Breast epithelium (tissue), 4 donors: ENCODE measurements around the gene SLC6A17. TPM values are rescaled to one million over a fixed set of nuclear protein-coding genes. Genes with fewer than 3 reads are reported as not detected.

Experiments used
- DNase-seq, 2 donors: peaks; one replicate each; pipeline ENCODE4 v3.0.0-alpha.2; 2019; ENCODE audit warnings: low spot score in 2 of 2
- H3K27ac ChIP-seq, 2 donors: fragments of 200-600 bp; sonication (generic) in 1 of 2; one replicate each; pipeline ENCODE4 v1.5.1; 2016 to 2019; ENCODE audit warnings: mild to moderate bottlenecking in 1 of 2
- H3K27me3 ChIP-seq, 2 donors: fragments of 200-600 bp; sonication (generic) in 1 of 2; one replicate each; pipeline versions ENCODE4 v1.5.1 to v1.6.0; 2017 to 2019; ENCODE audit warnings: control low read depth in 1 of 2, mild to moderate bottlenecking in 1 of 2
- H3K36me3 ChIP-seq: fragments of 200-600 bp; one replicate; pipeline ENCODE4 v1.5.1; 2019
- H3K4me1 ChIP-seq, 2 donors: fragments of 200-600 bp; sonication (generic); one replicate each; pipeline ENCODE4 v1.5.1; 2016 to 2019; ENCODE audit warnings: control low read depth in 1 of 2
- H3K4me3 ChIP-seq, 3 donors: fragments of 200-600 bp; sonication (generic); 1 replicate in 2 of 3; 2 replicates in 1 of 3; pipeline ENCODE4 v1.5.1; 2016 to 2019; ENCODE audit warnings: mild to moderate bottlenecking in 3 of 3, moderate library complexity in 2 of 3
- H3K9me3 ChIP-seq, 2 donors: fragments of 200-600 bp; sonication (generic) in 1 of 2; one replicate each; pipeline ENCODE4 v1.5.1; 2016 to 2019; ENCODE audit warnings: control low read depth in 1 of 2
- CTCF ChIP-seq, 3 donors: fragments of 450-650 bp; IDR thresholded peaks; one replicate each; pipeline ENCODE4 v1.5.1; 2016 to 2017; ENCODE audit warnings: antibody characterized with exemption in 3 of 3, mild to moderate bottlenecking in 3 of 3, moderate library complexity in 3 of 3
- POLR2A ChIP-seq: fragments of 450-650 bp; IDR thresholded peaks from one replicate; pipeline ENCODE4 v1.6.1; 2016; ENCODE audit warnings: antibody characterized with exemption, mild to moderate bottlenecking, moderate library complexity
- POLR2AphosphoS5 ChIP-seq, 3 donors: sonication (generic); formaldehyde crosslinking; IDR thresholded peaks; one replicate each; pipeline ENCODE4 v1.6.1; 2017; ENCODE audit warnings: antibody characterized with exemption in 3 of 3
- intact Hi-C: fragments of 100-400 bp; cut with DNase I; formaldehyde crosslinking; loops from one replicate; pipeline ENCODE4 v1.15.1; 2023; ENCODE audit warnings: low total_unique reads
- total RNA-seq, 3 donors: library from RNA; depleted of rRNA; stranded (reverse); fragments of >200 nt; gene quantifications; one replicate each; pipeline ENCODE4 v1.1.0, GENCODE V29; 2016

The SLC6A17 gene
- total RNA-seq, 3 donors from 2014 or later = under 0.01 to 0.29 (median under 0.01) TPM

GRCh38 chr1:110213143-110213540 lies 62.8 kb downstream of the SLC6A17 start:
- Histone ChIP-seq H3K9me3 (no peaks in the 10 kb centered on the region), H3K4me1 (peaks cover 3 to 28% of the 10 kb centered on the region in 2 donors), H3K36me3 (no peaks in the 10 kb centered on the region), H3K27me3 (no peaks in the 10 kb centered on the region), H3K4me3 (no peak overlapping the region), H3K27ac (peak overlapping the region; percentile 50 to 75)
- no peak for DNase-seq
- intact Hi-C loops = loop anchor here (1.0 kb wide), 1 partner anchor 94 kb away; no protein-coding TSS in a partner anchor
- TF ChIP-seq CTCF (IDR thresholded peaks at IDR 0.05) (no peak), POLR2A (no peak), POLR2AphosphoS5 (IDR thresholded peaks at IDR 0.05) (no peak)

GRCh38 chr1:110214454-110215404 lies 64.4 kb downstream of the SLC6A17 start:
- Histone ChIP-seq H3K9me3 (no peaks in the 10 kb centered on the region), H3K4me1 (peaks cover 3 to 28% of the 10 kb centered on the region in 2 donors), H3K27me3 (no peaks in the 10 kb centered on the region), H3K4me3 (peak overlapping the region in 1 of 3 donors; percentile 29), H3K27ac (peak overlapping the region; percentile 72 to 75), H3K36me3 (no peaks in the 10 kb centered on the region)
- intact Hi-C loops = no loop called here
- TF ChIP-seq POLR2AphosphoS5 (IDR thresholded peaks at IDR 0.05) (no peak), POLR2A (no peak)
- DNase-seq = no peak

- no peaks in the 10 kb centered on the region for H3K27me3 ChIP-seq
- no peak for DNase-seq
- H3K9me3 ChIP-seq = no peaks in the 10 kb centered on the region
- no peaks in the 10 kb centered on the region for H3K36me3 ChIP-seq
- no peak for TF ChIP-seq POLR2AphosphoS5 (IDR thresholded peaks at IDR 0.05)
- TF ChIP-seq CTCF (IDR thresholded peaks at IDR 0.05) = no peak
- H3K4me3 ChIP-seq = no peak overlapping the region
- peaks cover 0 to 28% of the 10 kb centered on the region in 2 donors for H3K4me1 ChIP-seq
- intact Hi-C loops = no loop called here
- H3K27ac ChIP-seq = peak overlapping the region; percentile 48 to 75
These were observed 65.6 kb downstream of the SLC6A17 start for GRCh38 chr1:110215621-110216515.

- H3K4me1 ChIP-seq = peaks cover 0 to 28% of the 10 kb centered on the region in 2 donors
- TF ChIP-seq POLR2A (no peak), CTCF (IDR thresholded peaks at IDR 0.05) (no peak), POLR2AphosphoS5 (IDR thresholded peaks at IDR 0.05) (no peak)
- no peak overlapping the region for H3K4me3 ChIP-seq
- intact Hi-C loops = no loop called here
- no peaks in the 10 kb centered on the region for H3K9me3 ChIP-seq
- no peak overlapping the region for H3K27ac ChIP-seq
- H3K36me3 ChIP-seq = no peaks in the 10 kb centered on the region
- DNase-seq = no peak
- H3K27me3 ChIP-seq = no peaks in the 10 kb centered on the region
These were observed 66.7 kb downstream of the SLC6A17 start for GRCh38 chr1:110216844-110217444.

- Histone ChIP-seq H3K4me1 (peaks cover 0 to 21% of the 10 kb centered on the region in 2 donors), H3K27me3 (no peaks in the 10 kb centered on the region), H3K4me3 (no peak overlapping the region), H3K9me3 (no peaks in the 10 kb centered on the region), H3K27ac (no peak overlapping the region), H3K36me3 (no peaks in the 10 kb centered on the region)
- no peak for TF ChIP-seq POLR2AphosphoS5 (IDR thresholded peaks at IDR 0.05)
- no peak for TF ChIP-seq CTCF (IDR thresholded peaks at IDR 0.05)
- no peak for TF ChIP-seq POLR2A
- no peak for DNase-seq
- intact Hi-C loops = no loop called here
These were observed 67.8 kb downstream of the SLC6A17 start for GRCh38 chr1:110218137-110218536.
